ENCODE data around the gene RCOR1.

DNA sequence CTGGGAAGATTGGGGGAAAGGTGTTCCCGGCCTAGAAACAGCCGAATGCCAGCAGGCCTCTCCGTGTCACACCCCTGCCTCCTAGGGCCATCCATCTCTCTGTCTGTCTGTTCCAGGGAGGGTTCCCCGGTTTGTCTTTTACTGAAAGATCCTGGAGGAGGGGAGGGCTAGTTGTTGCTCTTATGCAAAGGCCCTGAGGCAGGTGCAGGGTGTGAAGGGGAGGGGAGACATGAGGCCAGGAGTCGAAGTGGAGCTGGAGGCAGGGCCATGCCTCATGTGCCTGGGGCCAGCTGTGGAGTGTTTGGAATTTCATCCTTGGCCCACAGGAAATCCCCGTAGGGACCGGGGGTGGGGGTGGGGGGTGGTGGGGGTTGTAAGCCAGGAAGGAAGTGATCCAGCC, 8.7 kb upstream of the RCOR1 start:
- TF ChIP-seq, protein P1, sequence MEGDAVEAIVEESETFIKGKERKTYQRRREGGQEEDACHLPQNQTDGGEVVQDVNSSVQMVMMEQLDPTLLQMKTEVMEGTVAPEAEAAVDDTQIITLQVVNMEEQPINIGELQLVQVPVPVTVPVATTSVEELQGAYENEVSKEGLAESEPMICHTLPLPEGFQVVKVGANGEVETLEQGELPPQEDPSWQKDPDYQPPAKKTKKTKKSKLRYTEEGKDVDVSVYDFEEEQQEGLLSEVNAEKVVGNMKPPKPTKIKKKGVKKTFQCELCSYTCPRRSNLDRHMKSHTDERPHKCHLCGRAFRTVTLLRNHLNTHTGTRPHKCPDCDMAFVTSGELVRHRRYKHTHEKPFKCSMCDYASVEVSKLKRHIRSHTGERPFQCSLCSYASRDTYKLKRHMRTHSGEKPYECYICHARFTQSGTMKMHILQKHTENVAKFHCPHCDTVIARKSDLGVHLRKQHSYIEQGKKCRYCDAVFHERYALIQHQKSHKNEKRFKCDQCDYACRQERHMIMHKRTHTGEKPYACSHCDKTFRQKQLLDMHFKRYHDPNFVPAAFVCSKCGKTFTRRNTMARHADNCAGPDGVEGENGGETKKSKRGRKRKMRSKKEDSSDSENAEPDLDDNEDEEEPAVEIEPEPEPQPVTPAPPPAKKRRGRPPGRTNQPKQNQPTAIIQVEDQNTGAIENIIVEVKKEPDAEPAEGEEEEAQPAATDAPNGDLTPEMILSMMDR (conservative IDR thresholded peaks at IDR 0.05; ENCODE audit: low read depth, low read length), result no peak
- no peak for TF ChIP-seq EZH2 (IDR thresholded peaks at IDR 0.05; ENCODE audit: borderline replicate concordance, low read depth, low read length, poor library complexity, severe bottlenecking)
